GM12891 (cell line): Measurements from ENCODE around the gene FAM149A.

ENCODE experiments used
- POLR2A ChIP-seq: IDR thresholded peaks from 2 replicates; pipeline ENCODE4 v1.6.1; 2011; ENCODE audit warnings: low read depth, low read length, control low read depth
- POLR2AphosphoS5 ChIP-seq: IDR thresholded peaks from 2 replicates; pipeline ENCODE4 v1.6.1; 2011; ENCODE audit warnings: low read depth, low read length, control low read depth

DNA sequence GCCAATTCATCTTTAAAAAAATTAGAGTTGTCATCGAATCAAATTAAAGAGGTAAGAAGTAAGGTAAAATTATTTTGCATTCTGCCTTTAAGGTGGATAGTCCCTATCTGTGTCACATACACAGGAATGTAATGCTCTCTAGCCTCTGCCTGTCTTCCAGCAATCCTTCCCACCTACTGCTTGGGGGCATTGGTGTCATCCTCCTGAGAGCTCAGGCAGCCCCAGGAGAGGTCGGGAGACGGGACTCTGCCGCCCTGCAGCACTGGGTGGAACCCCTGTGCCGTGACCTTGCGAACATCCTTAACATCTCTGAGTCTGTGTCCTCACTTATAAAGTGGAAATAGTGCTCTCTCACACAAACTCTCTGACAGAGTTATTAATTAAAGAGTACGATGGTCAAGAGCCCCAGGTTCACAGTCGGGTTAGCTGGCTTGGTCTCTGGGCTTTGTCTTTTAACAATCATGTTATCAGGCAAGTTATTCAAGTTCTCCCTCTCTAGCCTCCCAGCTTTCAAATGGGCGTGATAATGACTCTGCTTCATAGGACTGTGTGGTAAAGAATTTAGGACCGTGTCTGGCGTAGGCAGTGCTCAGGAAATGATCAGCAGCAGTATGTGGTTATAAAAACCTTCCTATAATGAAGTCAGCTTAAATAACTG, 25.4 kb upstream of the FAM149A start:
- TF ChIP-seq POLR2A (no peak), POLR2AphosphoS5 (no peak)
